Tibial nerve (tissue), 4 donors: Measurements from ENCODE around the gene DENND5B. TPM values are rescaled to one million over a fixed set of nuclear protein-coding genes. Genes with fewer than 3 reads are reported as not detected.

Source experiments
- DNase-seq, 2 donors: peaks; one replicate each; pipeline ENCODE4 v3.0.0-alpha.2; 2019; ENCODE audit warnings: low spot score in 2 of 2
- H3K27ac ChIP-seq, 4 donors: fragments of 200-600 bp; sonication (generic) in 3 of 4; one replicate each; pipeline ENCODE4 v1.5.1; 2017 to 2019; ENCODE audit warnings: mild to moderate bottlenecking in 1 of 4
- H3K27me3 ChIP-seq, 2 donors: fragments of 200-600 bp; sonication (generic) in 1 of 2; one replicate each; pipeline versions ENCODE4 v1.5.1 to v1.6.0; 2017 to 2019
- H3K36me3 ChIP-seq, 3 donors: fragments of 200-600 bp; sonication (generic); one replicate each; pipeline ENCODE4 v1.5.1; 2018 to 2019
- H3K4me1 ChIP-seq, 4 donors: fragments of 200-600 bp; sonication (generic) in 3 of 4; one replicate each; pipeline ENCODE4 v1.5.1; 2017 to 2019
- H3K4me3 ChIP-seq, 4 donors: fragments of 200-600 bp; sonication (generic) in 3 of 4; one replicate each; pipeline ENCODE4 v1.5.1; 2017 to 2019; ENCODE audit warnings: mild to moderate bottlenecking in 1 of 4, moderate library complexity in 1 of 4
- H3K9me3 ChIP-seq, 4 donors: fragments of 200-600 bp; sonication (generic) in 3 of 4; one replicate each; pipeline ENCODE4 v1.5.1; 2017 to 2019
- CTCF ChIP-seq, 5 experiments: fragments of 200-600 bp in 3 of 5; fragments of 450-650 bp in 2 of 5; sonication (generic) in 3 of 5; IDR thresholded peaks; one replicate each; pipeline ENCODE4 v1.5.1; 2016 to 2019; ENCODE audit warnings: antibody characterized with exemption in 5 of 5, mild to moderate bottlenecking in 3 of 5, moderate library complexity in 2 of 5
- EP300 ChIP-seq, 2 donors: sonication (generic); formaldehyde crosslinking; IDR thresholded peaks; one replicate each; pipeline ENCODE4 v1.6.1; 2017; ENCODE audit warnings: antibody characterized with exemption in 2 of 2, mild to moderate bottlenecking in 1 of 2
- POLR2A ChIP-seq, 2 donors: fragments of 450-650 bp; IDR thresholded peaks; one replicate each; pipeline ENCODE4 v1.6.1; 2017; ENCODE audit warnings: antibody characterized with exemption in 2 of 2, mild to moderate bottlenecking in 2 of 2, moderate library complexity in 2 of 2
- WGBS, 2 donors: methylation state at CpG; one replicate each; pipeline ENCODE4 v1.1.5; 2018; 5-methylcytosine and 5-hydroxymethylcytosine counted together
- total RNA-seq, 4 donors: library from RNA; depleted of rRNA; stranded (reverse); fragments of >200 nt; gene quantifications; one replicate each; pipeline ENCODE4 v1.1.0, GENCODE V29; 2016

Gene DENND5B
- total RNA-seq, 4 donors from 2014 or later, result 22.6 to 55.7 (median 42.8) TPM

GRCh38 chr12:31370531-31371255, 220.2 kb downstream of the DENND5B start:
- peaks cover 0 to 25% (median 7%) of the 10 kb centered on the region in 4 donors for H3K4me1 ChIP-seq
- TF ChIP-seq CTCF (IDR thresholded peaks at IDR 0.05), result no peak
- TF ChIP-seq EP300 (IDR thresholded peaks at IDR 0.05), result no peak
- no peak for TF ChIP-seq POLR2A (IDR thresholded peaks at IDR 0.05)
- no peaks in the 10 kb centered on the region for H3K9me3 ChIP-seq
- WGBS, 2 donors, result 28 to 32% methylated on average over 10 of the region's 10 CpGs
- no peaks in the 10 kb centered on the region for H3K27me3 ChIP-seq
- no peak for DNase-seq
- H3K36me3 ChIP-seq, result no peaks in the 10 kb centered on the region
- peak overlapping the region in 1 of 4 donors; percentile 57 for H3K27ac ChIP-seq
- H3K4me3 ChIP-seq, result peak overlapping the region in 2 of 4 donors; percentile 2 to 31

- Histone ChIP-seq H3K4me1 (peaks cover 0 to 25% (median 7%) of the 10 kb centered on the region in 4 donors), H3K4me3 (peak overlapping the region in 2 of 4 donors; percentile 2 to 31), H3K36me3 (no peaks in the 10 kb centered on the region), H3K27ac (peak overlapping the region in 1 of 4 donors; percentile 57), H3K9me3 (no peaks in the 10 kb centered on the region), H3K27me3 (no peaks in the 10 kb centered on the region)
- TF ChIP-seq POLR2A (IDR thresholded peaks at IDR 0.05), result no peak
- peak in 1 of 2 donors; percentile 13 for TF ChIP-seq EP300 (IDR thresholded peaks at IDR 0.05)
- 39 to 54% methylated on average over 21 of the region's 21 CpGs for WGBS, 2 donors
- peak; percentile 19 to 31 for DNase-seq
Measured at GRCh38 chr12:31369712-31370521, 221.0 kb downstream of the DENND5B start.

GRCh38 chr12:31368666-31369361, 222.1 kb downstream of the DENND5B start:
- Histone ChIP-seq H3K4me1 (peaks cover 0 to 25% (median 7%) of the 10 kb centered on the region in 4 donors), H3K9me3 (no peaks in the 10 kb centered on the region), H3K27me3 (no peaks in the 10 kb centered on the region), H3K27ac (no peak overlapping the region), H3K36me3 (no peaks in the 10 kb centered on the region), H3K4me3 (no peak overlapping the region)
- TF ChIP-seq CTCF (IDR thresholded peaks at IDR 0.05) (no peak), EP300 (IDR thresholded peaks at IDR 0.05) (no peak), POLR2A (IDR thresholded peaks at IDR 0.05) (no peak)
- DNase-seq, result no peak
- WGBS, 2 donors, result 41 to 46% methylated on average over 8 of the region's 8 CpGs

GRCh38 chr12:31366104-31366621, 224.8 kb downstream of the DENND5B start:
- WGBS, 2 donors, result 88% methylated on average over 11 of the region's 11 CpGs
- DNase-seq, result no peak

GRCh38 chr12:31363831-31364230, 227.1 kb downstream of the DENND5B start:
- no peak for TF ChIP-seq EP300 (IDR thresholded peaks at IDR 0.05)

More at GRCh38 chr12:31366104-31366621, 224.8 kb downstream of the DENND5B start:
- no peak for TF ChIP-seq EP300 (IDR thresholded peaks at IDR 0.05)
- Histone ChIP-seq H3K36me3 (no peaks in the 10 kb centered on the region), H3K27ac (no peak overlapping the region), H3K4me3 (no peak overlapping the region), H3K9me3 (no peaks in the 10 kb centered on the region), H3K27me3 (no peaks in the 10 kb centered on the region), H3K4me1 (peaks cover 0 to 31% (median 7%) of the 10 kb centered on the region in 4 donors)

GRCh38 chr12:31363416-31363809, 227.5 kb downstream of the DENND5B start:
- Histone ChIP-seq H3K27ac (peak overlapping the region in 1 of 4 donors; percentile 12), H3K27me3 (no peaks in the 10 kb centered on the region), H3K4me1 (peaks cover 0 to 9% (median 0%) of the 10 kb centered on the region in 4 donors), H3K9me3 (no peaks in the 10 kb centered on the region), H3K4me3 (no peak overlapping the region), H3K36me3 (no peaks in the 10 kb centered on the region)
- DNase-seq, result no peak
- no peak for TF ChIP-seq EP300 (IDR thresholded peaks at IDR 0.05)
- no peak for TF ChIP-seq CTCF (IDR thresholded peaks at IDR 0.05)
- TF ChIP-seq POLR2A (IDR thresholded peaks at IDR 0.05), result no peak
- 63 to 64% methylated on average over 6 of the region's 6 CpGs for WGBS, 2 donors

More at GRCh38 chr12:31363831-31364230, 227.1 kb downstream of the DENND5B start:
- Histone ChIP-seq H3K9me3 (no peaks in the 10 kb centered on the region), H3K27ac (no peak overlapping the region), H3K4me1 (peaks cover 0 to 11% (median 0%) of the 10 kb centered on the region in 4 donors), H3K27me3 (no peaks in the 10 kb centered on the region), H3K36me3 (no peaks in the 10 kb centered on the region), H3K4me3 (no peak overlapping the region)
- 88 to 97% methylated on average over 2 of the region's 2 CpGs for WGBS, 2 donors
- no peak for DNase-seq
